Osteocyte (in vitro differentiated cells): ENCODE measurements around the gene LDB2. TPM values are rescaled to one million over a fixed set of nuclear protein-coding genes. Genes with fewer than 3 reads are reported as not detected.

Source experiments
- DNase-seq: peaks from one replicate; pipeline ENCODE4 v3.0.0; 2021; ENCODE audit warnings: mixed read lengths; ENCODE audit not compliant: unreplicated experiment; ENCODE audit errors: extremely low spot score
- H3K27ac Mint-ChIP-seq: one replicate; pipeline ENCODE4 v1.8.0; 2021; ENCODE audit warnings: mild to moderate bottlenecking, mixed read lengths; ENCODE audit not compliant: unreplicated experiment
- H3K27me3 Mint-ChIP-seq: one replicate; pipeline ENCODE4 v1.8.0; 2021; ENCODE audit warnings: mixed read lengths; ENCODE audit not compliant: unreplicated experiment
- H3K36me3 Mint-ChIP-seq: one replicate; pipeline ENCODE4 v1.8.0; 2021; ENCODE audit warnings: mixed read lengths; ENCODE audit not compliant: unreplicated experiment
- H3K4me1 Mint-ChIP-seq: one replicate; pipeline ENCODE4 v1.8.0; 2021; ENCODE audit warnings: mixed read lengths; ENCODE audit not compliant: unreplicated experiment
- H3K4me3 Mint-ChIP-seq: one replicate; pipeline ENCODE4 v1.8.0; 2021; ENCODE audit warnings: mild to moderate bottlenecking, moderate library complexity, mixed read lengths; ENCODE audit not compliant: unreplicated experiment
- H3K9me3 Mint-ChIP-seq: one replicate; pipeline ENCODE4 v1.8.0; 2021; ENCODE audit warnings: mixed read lengths; ENCODE audit not compliant: unreplicated experiment
- CTCF ChIP-seq: fragments of 200-600 bp; sonication (generic); IDR thresholded peaks from 2 replicates; pipeline ENCODE4 v1.5.0; 2021; ENCODE audit warnings: antibody characterized with exemption, mild to moderate bottlenecking, moderate library complexity
- total RNA-seq: library from RNA; stranded (reverse); gene quantifications from 2 replicates; pipeline ENCODE4 v1.2.1, GENCODE V29; 2021

LDB2 gene
- total RNA-seq, 1 donor from 2014 or later = 8.7 TPM

GRCh38 chr4:16801356-16801755, 97.1 kb downstream of the LDB2 start:
- H3K4me3 Mint-ChIP-seq = no peak overlapping the region
- no peak for DNase-seq
- H3K4me1 Mint-ChIP-seq = no peaks in the 10 kb centered on the region
- H3K36me3 Mint-ChIP-seq = no peaks in the 10 kb centered on the region
- no peak overlapping the region for H3K27ac Mint-ChIP-seq
- TF ChIP-seq CTCF = no peak
- no peaks in the 10 kb centered on the region for H3K9me3 Mint-ChIP-seq
- H3K27me3 Mint-ChIP-seq = no peaks in the 10 kb centered on the region

- H3K9me3 Mint-ChIP-seq = no peaks in the 10 kb centered on the region
- no peaks in the 10 kb centered on the region for H3K27me3 Mint-ChIP-seq
- no peak overlapping the region for H3K4me3 Mint-ChIP-seq
- H3K4me1 Mint-ChIP-seq = no peaks in the 10 kb centered on the region
- peak; percentile 76 for TF ChIP-seq CTCF
- H3K36me3 Mint-ChIP-seq = no peaks in the 10 kb centered on the region
- no peak for DNase-seq
- H3K27ac Mint-ChIP-seq = no peak overlapping the region
These were observed 103.5 kb downstream of the LDB2 start for GRCh38 chr4:16794816-16795445.

- H3K4me1 Mint-ChIP-seq = no peaks in the 10 kb centered on the region
- H3K27ac Mint-ChIP-seq = no peak overlapping the region
- H3K27me3 Mint-ChIP-seq = no peaks in the 10 kb centered on the region
- H3K4me3 Mint-ChIP-seq = no peak overlapping the region
- no peak for DNase-seq
- H3K9me3 Mint-ChIP-seq = no peaks in the 10 kb centered on the region
- TF ChIP-seq CTCF = no peak
- no peaks in the 10 kb centered on the region for H3K36me3 Mint-ChIP-seq
These were observed 107.0 kb downstream of the LDB2 start for GRCh38 chr4:16791460-16791859.

- TF ChIP-seq CTCF = no peak
- H3K9me3 Mint-ChIP-seq = no peaks in the 10 kb centered on the region
- no peak for DNase-seq
These were observed 107.9 kb downstream of the LDB2 start for GRCh38 chr4:16790508-16790907.

GRCh38 chr4:16788868-16789267, 109.6 kb downstream of the LDB2 start:
- Mint-ChIP-seq H3K4me1 (no peaks in the 10 kb centered on the region), H3K4me3 (no peak overlapping the region), H3K27ac (no peak overlapping the region), H3K9me3 (no peaks in the 10 kb centered on the region), H3K36me3 (no peaks in the 10 kb centered on the region), H3K27me3 (no peaks in the 10 kb centered on the region)
- no peak for DNase-seq
- no peak for TF ChIP-seq CTCF

More at GRCh38 chr4:16790508-16790907, 107.9 kb downstream of the LDB2 start:
- Mint-ChIP-seq H3K27ac (no peak overlapping the region), H3K4me3 (no peak overlapping the region), H3K4me1 (no peaks in the 10 kb centered on the region), H3K27me3 (no peaks in the 10 kb centered on the region), H3K36me3 (no peaks in the 10 kb centered on the region)
